NCI-H2227 treated with DMSO at 0.1 percent for 48 hours (cell line): ENCODE measurements around the gene TAOK1.
"Not testable (repeated sequence)": the region's sequence is repeated elsewhere in the genome, so short reads cannot be mapped to it uniquely, and the experiment has no call there.

Source experiments
- DNase-seq: peaks from one replicate; lab custom pipeline; 2025; lab: John Stamatoyannopoulos, UW

Gene TAOK1

DNA sequence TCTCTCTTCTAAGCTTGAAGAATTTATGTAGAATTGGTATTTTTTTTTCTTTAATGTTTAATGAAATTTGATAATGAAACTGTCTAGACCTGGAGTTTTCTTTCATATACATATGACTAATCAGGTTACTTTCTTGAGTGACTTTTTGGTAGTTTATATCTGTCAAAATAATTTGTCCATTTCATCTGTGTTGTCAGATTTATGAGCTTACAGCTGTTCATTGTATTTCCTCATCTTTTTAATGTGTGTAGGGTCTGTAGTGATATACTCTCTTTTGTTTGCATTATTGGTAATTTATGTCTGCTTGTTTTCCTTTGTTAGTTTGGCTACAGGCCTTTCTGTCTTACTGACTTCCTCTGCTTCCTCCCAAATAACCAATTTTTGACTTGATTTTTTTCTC, 55.7 kb downstream of the TAOK1 start:
- DNase-seq = no peak

DNA sequence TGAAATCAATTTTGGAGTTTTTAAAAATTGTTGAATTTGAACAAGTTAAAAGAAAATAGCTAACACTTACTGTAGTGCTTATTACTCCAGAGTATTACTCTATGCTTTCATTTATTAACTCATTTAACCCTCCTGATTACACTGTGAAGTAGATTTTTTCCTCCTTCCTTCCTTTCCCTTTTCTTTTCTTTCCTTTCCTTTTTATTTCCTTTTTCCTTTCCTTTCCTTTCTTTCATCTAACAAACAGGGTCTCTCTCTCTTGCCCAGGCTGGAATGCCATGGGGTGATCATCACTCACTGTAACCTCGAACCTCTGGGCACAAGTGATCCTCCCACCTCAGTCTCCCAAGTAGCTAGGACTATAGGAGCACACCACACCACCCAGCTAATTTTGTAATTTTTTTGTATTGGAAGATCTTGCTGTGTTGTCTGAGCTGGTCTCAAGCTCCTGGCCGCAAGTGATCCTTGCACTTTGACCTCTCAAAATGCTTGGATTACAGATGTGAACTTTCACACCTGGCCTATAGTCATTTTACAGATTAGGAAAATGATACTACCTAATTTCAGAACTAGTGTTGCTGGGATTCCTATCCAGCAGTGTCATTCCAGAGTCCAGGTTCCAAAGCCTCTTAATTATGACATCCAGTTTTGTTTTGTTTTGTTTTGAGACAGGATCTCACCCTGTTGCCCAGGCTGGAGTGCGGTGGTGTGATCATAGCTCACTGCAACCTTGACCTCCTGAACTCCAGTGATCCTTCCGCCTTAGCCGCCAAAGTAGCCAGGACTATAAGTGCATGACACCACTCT, 59.9 kb downstream of the TAOK1 start:
- no peak for DNase-seq

DNA sequence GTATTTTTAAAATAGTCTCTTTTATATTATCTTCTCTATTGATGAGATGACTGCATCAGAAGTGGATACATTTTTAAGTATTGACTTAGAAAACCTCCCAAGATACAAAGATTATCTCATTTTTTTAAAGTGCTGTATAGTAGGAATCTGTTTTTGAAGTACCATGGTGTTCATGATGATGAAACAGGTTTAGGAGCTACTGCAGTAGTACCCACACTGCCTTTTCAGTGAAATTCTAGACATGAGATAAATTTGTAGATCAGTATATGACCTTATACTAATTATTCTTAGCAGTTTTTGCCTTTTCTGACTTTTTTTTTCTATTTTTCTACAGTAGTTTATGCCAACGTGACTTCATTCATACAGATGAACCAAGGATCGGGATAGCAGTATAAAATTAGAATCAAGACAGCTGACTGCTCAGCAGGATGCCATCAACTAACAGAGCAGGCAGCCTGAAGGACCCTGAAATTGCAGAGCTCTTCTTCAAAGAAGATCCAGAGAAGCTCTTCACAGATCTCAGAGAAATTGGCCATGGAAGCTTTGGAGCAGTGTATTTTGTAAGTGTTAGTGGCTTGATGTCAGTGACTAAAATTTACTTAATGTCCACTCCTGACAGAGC, 61.1 kb downstream of the TAOK1 start:
- DNase-seq = peak; percentile 13

DNA sequence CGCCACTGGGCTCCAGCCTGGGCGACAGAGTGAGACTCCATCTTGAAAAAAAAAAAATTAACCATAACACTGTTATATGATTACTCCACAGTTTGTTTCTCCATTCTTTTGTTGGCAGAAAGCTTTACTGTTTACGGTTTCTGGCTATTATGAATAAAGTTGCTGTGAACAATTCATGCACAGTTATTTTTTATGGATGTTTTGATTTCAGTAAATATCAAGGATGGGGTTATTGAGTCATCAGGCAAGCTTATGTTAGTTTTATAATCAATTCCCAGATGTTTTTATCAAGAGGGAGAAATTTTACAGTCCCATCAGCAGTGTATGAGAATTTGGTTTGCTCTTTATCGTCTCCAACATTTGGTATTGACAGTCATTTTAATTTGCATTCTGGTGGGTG, 67.9 kb downstream of the TAOK1 start:
- no peak for DNase-seq

DNA sequence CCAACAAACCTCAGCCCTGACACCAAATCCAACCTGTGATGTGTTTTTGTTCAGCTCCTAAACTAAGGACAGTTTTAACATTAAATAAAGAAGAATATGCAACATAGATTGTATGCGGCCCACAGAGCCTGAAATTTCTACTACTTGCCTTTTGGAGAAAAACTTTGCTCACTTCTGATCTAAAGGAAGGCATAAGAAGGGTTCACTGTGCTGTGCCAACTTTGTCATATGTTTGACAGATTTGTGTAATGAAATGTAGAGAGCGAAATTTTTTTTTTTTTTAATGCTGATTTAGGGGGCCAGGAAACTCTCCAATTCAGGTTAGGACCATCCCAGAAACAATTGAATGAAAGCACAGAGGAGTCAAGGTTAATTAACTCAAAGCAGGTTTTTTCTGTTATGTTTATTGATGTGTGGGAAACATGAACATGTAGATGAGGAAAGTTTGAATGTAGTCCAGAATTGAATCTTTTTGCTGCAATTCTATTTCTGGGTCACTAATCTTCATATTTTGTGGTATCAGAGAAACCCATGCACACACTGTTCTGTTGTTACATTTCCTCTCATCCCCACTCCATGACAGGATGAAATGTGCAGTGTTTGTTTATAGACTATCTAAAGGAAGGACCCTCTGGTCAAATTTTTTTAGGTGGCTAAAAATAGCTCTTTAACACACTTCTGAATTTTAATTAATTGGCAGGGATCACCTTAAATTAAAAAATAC, 71.5 kb downstream of the TAOK1 start:
- no peak for DNase-seq

DNA sequence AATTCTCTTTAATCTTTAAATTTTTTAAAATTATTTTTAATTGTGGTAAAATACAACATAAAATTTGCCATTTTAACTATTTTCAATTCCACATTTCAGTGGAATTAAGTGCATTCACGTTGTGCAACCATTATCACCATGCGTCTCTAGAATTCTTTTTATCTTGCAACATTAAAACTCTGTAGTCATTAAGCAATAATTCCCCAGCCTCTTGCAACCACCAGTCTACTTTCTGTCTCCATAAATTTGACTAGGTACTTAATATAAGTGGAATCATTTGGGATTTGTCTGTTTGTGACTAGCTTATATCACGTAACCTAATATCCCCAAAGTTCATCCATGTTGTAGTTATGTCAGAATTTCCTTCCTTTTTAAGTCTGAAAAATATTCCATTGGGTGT, 79.1 kb downstream of the TAOK1 start:
- no peak for DNase-seq

DNA sequence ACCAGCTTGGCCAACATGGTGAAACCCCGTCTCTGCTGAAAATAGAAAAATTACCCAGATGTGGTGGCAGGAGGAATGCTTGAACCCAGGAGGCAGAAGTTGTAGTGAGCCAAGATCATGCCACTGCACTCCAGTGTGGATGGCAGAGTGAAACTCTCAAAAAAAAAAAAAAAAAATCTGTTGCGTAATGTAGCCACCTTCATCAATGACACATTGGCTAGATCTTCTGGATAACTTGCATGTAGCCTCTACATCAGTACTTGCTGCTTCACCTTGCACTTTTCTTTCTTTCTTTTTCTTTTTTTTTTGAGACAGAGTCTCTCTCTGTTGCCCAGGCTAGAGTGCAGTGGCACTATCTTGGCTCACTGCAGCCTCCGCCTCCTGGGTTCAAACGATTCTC, 83.3 kb downstream of the TAOK1 start:
- not testable (repeated sequence) for DNase-seq

DNA sequence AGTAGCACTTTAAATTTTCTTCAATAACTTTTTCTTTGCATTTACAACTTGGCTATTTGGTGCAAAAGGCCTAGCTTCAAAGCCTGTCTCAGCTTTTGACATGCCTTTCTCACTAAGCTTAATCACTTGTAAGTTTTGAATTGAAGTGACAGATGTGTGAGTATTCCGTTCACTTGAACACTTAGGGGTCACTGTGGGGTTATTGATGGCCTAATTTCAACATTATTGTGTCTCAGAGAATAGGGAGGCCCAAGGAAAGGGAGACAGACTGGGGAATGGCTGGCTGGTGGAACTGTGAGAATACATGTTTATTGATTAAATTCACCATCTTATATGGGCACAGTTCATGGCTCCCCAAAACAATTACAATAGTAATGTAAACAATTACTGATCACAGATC, 84.1 kb downstream of the TAOK1 start:
- DNase-seq = no peak

DNA sequence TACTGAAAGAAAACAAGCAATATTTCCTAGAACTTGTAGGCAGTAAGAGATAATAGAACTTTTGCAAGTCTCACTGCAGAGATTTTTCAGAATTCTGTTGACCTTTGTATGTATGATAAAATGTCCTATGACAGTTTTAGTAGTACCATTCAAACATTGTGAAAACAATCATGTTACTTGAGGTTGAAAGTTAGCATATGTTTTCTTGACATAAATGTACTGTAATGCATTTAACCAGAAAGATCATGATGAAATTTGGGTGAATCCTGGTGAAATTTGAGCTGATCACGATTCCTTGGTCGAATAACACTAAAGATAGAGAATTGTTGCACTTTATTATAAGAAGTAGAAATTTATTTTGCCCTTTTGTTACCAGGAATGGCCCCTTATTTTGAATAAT, 85.7 kb downstream of the TAOK1 start:
- DNase-seq = no peak

DNA sequence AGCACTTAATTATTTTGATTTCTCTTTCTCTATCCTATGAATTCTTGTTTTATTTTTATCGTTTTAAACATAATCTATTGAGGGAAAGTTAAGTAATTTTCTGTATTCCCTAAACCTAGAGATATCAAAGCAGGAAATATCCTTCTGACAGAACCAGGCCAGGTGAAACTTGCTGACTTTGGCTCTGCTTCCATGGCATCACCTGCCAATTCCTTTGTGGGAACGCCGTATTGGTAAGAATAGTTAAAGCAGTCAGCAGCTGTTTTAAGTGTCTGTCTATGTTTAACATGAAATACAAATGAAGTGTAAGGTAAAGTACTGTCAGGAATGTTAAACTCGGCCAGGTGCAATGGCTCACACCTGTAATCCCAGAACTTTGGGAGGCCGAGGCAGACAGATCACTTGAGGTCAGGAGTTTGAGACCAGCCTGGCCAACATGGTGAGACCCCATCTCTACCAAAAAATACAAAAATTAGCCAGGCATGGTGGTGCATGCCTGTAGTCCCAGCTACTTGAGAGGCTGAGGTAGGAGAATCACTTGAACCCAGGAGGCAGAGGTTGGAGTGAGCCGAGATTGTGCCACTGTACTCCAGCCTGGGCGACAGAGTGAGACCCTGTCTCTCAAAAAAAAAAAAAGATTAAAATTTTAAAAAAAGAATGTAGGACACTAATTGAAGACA, 90.2 kb downstream of the TAOK1 start:
- not testable (repeated sequence) for DNase-seq

DNA sequence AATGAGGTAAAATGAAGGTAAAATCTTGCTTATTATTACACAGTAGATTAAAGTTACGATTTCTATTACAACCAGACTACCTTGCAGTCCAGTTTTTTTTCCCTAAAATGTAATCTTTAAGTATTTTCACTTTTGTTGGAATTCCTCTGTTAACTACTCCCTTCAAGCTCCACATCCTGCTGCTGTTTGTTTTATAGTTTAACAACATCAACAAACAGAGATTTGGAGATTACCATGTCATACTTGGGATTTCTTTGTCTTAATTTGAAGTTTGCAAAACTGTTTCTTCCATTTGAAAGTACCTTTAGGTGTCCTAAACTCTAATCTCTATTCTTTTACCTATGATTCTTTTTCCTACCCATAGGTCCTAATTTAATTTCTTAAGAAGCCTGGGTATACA, 93.3 kb downstream of the TAOK1 start:
- no peak for DNase-seq

DNA sequence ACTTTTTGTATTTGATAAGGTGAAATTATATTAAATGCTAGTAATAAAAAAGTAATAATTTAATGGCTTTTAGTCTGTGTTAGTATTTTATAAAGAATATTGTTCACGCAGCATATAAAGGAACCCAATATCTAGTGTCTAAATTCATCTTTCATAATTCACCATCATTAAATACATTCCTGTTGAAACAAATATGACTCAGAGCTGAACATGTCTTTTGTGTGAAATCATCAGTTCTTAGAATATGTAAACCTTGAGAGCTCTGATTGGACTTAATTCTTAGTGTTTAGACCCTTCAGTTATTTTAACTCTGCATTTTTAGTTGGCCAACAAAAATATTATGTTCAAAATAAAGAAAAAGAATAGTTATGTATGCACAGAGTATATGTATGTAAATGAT, 104.8 kb downstream of the TAOK1 start:
- DNase-seq = no peak

DNA sequence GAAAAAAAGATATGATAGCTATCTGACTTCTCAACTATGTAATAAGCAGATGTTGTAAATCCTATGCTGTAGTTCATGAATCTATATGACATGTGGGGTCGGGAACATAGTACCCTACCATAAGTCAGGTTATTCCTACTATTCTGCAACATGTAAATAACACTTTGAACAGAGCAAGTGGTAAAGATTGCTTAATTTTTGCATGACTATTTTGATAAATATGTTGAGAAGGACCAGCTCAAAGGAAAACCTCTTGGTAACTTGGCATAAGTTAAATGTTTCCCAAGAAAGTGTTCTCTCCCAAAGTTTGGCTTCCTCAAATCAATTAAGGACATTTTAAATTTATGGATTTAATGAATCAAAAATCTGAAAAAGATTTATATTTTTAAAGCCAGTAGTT, 114.5 kb downstream of the TAOK1 start:
- DNase-seq = no peak

DNA sequence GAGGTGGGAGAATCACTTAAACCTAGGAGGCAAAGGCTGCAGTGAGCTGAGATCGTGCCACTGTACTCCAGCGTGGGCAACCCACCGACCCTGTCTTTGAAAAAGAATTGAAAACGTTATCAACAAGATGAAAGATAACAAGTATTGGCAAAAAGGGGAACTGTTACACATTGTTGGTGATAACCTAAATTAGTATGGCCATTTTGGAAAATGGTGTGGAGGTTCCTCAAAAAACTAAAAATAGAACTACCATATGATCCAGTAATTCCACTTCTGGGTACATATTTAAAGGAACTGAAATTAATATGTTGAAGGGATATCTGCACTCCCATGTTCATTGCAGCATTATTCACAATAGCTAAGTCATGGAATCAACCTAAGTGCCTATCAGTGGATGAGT, 115.7 kb downstream of the TAOK1 start:
- no peak for DNase-seq

DNA sequence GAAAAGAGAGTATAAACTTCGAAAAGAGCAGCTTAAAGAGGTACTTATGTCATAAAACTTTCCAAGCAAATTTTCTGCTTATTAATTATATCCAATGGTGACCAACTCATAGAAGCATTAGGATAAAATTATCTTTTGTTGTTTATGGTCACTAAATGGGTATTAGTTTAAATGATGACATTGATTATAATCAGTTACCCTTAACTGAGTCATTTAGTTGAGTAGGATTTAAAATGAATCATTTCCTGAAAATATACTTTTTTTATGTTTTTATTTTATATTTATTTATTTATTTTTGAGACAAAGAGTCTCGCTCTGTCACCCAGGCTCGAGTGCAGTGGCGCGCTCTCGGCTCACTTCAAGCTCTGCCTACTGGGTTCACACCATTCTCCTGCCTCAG, 120.8 kb downstream of the TAOK1 start:
- no peak for DNase-seq

DNA sequence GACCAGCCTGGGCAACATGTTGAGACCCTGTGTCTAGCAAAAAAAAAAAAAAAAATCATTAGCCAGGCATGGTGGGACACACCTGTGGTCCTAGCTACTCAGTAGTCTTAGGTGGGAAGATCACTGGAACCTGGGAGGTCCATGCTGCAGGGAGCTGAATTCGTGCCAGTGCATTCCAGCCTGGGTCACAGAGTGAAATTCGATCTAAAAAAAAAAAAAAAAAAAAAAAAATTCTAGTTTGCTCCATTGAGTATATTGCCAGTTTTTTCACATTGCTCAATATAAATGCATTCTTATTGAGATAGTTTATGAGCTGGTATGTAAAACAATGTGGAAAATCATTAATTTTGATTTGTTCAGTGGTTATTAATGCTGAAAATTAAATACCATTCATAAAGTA, 124.6 kb downstream of the TAOK1 start:
- DNase-seq = no peak

DNA sequence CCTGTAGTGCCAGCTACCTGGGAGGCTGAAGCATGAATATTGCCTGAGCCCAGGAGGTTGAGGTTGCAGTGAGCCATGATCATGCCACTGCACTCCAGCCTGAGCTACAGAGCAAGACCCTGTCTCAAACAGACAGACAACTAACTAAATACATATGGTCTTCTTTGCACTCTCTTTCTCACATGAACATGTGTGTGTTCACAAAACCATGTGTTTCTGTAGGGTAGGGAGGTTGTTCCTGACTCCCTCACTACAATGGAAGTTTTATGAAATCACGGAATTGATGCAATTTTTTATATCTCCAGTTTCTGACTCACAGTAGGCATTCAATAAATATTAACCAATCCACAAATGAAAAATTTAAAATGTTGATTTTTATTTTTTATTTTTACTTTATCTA, 128.2 kb downstream of the TAOK1 start:
- DNase-seq = no peak

DNA sequence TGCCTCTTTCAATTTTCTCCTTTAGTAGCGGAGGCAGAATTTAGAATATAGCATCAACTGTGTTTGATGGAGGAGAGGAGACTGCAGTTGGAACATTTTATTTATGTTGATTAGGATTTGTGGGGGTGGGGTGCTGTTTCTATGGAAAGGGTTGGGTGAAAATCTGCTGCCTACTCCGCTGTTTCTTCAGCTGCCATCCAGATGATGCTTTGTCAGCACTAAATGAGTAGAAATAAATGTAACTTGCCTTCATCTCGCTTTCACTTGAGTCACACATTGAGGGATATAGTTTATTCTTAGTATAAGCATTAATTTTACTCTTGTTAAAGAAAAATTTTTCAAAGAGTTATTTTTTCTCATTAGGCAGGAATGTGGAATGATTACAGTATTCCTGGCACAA, 134.5 kb downstream of the TAOK1 start:
- DNase-seq = no peak

DNA sequence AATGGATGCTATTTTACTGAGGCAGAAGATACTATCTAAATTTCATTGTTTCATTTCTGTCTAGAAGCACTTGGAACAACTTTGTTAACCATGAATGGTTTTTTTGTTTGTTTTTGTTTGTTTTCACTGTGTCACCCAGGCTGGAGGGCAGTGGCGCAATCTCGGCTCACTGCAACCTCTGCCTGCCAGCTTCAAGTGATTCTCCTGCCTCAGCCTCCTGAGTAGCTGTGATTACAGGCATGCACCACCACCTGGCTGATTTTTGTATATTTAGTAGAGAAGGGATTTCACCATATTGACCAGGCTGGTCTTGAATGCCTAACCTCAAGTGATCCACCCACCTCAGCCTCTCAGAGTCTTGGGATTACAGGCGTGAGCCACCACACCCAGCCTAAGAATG, 136.2 kb downstream of the TAOK1 start:
- no peak for DNase-seq

DNA sequence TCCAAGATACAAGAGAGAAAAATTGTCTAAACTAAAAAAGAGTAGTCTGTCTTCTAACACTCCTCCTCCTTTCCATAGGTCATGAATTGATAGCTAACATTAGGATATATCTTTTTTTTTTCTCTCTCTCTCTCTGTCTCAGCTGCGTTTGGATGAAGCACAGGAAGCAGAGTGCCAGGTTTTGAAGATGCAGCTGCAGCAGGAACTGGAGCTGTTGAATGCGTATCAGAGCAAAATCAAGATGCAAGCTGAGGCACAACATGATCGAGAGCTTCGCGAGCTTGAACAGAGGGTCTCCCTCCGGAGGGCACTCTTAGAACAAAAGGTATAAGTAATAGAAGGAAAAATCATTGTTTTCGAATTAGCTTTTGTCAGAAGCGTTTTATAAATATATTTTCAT, 143.8 kb downstream of the TAOK1 start:
- DNase-seq = no peak

DNA sequence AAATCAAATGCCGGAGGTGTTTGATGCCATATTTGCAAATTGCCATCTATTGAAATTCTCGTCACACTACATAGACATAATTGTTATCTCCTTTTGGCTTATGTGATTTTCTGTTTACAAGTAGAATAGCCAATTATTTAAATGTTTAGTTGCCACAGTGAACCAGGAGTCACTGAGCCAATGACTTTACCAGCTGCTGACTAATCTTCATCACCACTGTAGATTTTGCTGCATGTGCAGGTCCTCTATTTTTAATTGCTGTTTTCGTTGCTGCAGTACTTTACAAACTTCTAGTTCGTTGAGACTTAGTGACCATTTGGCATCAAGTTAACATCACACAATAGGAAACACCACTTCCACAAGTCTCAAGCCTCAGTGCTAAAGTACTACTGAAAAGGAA, 153.9 kb downstream of the TAOK1 start:
- no peak for DNase-seq

DNA sequence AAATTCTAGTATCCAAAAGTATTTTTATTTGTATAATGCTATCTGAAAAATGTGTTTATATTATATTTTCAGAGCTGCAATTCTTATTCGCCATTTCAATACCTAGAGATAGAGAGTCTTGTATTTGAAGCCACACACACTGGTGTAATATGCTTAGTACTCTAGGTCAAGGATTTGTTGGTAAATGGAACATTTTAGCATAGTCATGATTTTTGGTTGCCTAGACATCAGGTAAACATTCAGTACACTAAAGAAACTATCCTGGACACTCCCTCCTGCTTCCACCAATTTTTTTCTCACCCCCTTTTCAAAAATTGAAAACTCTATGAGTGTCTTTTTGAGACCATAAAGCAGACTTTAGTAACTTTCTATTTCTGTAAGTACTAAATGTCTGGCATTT, 155.9 kb downstream of the TAOK1 start:
- no peak for DNase-seq

DNA sequence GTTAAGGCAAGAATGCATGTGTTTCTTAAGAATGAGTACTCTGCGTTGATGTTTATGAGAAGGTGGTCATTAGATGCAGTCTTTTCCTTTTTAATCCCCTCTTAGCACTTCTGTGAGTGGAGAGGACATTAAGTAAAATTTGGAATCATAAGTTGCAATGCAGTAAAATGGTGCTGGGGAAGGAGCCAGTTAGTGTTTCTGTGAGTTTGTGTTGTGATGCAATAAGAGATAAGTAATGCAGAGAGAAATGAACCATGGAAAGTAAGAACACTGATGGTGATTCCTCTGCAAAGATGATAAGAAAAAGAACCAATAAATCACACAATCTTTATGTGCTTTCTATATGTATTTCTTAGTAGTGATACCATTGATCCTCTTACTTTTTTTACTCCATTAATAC, 156.7 kb downstream of the TAOK1 start:
- DNase-seq = no peak
